ENCODE measurements around the gene CPSF4L. TPM values are rescaled to one million over a fixed set of nuclear protein-coding genes. Genes with fewer than 3 reads are reported as not detected.

CPSF4L gene
- total RNA-seq, 1 experiment from 2014 or later, result not detected

GRCh38 chr17:73231395-73231794 lies 30.3 kb downstream of the CPSF4L start:
- peaks cover 17% of the 10 kb centered on the region for H3K4me1 Mint-ChIP-seq (ENCODE audit: low read depth, unreplicated experiment)
- peaks cover 29% of the 10 kb centered on the region for H3K4me1 ChIP-seq
- intact Hi-C loops (cut with micrococcal nuclease; ENCODE audit: unreplicated experiment), result loop anchor here (5.0 kb wide), 1 partner anchor 504 kb away; no protein-coding TSS in a partner anchor
- BruUV-seq (replicated peaks), result no TSS peak
- H3K36me3 ChIP-seq (ENCODE audit: control insufficient read depth, insufficient read depth, low read length), result peaks cover 2% of the 10 kb centered on the region
- peak overlapping the region; percentile 92 for H3K4me3 Mint-ChIP-seq (ENCODE audit: unreplicated experiment)
- peak overlapping the region; percentile 98 for H3K27ac Mint-ChIP-seq (ENCODE audit: unreplicated experiment)
- H3K4me3 ChIP-seq (ENCODE audit: low read depth, low read length), result peak overlapping the region; percentile 84
- ChIA-PET CTCF (interaction anchor here (0.6 to 1.5 kb wide), 10 partner anchors 14 to 675 kb away, joined by 3 to 9 read pairs (median 4); no protein-coding TSS in a partner anchor), POLR2A (interaction anchor here (0.6 kb wide), 1 partner anchor 1612 kb away, joined by 3 read pairs; no protein-coding TSS in a partner anchor)
- H3K27me3 ChIP-seq (replicated peaks; ENCODE audit: control insufficient read depth, insufficient read depth, low read length), result no peaks in the 10 kb centered on the region
- no peaks in the 10 kb centered on the region for H3K27me3 Mint-ChIP-seq (ENCODE audit: insufficient read depth, unreplicated experiment)
- H3K9me3 ChIP-seq, result no peaks in the 10 kb centered on the region
- peaks cover 46% of the 10 kb centered on the region for H3K36me3 Mint-ChIP-seq (ENCODE audit: insufficient read depth, unreplicated experiment)
- H3K9me3 Mint-ChIP-seq (ENCODE audit: unreplicated experiment), result no peaks in the 10 kb centered on the region
- TF ChIP-seq, protein P1, sequence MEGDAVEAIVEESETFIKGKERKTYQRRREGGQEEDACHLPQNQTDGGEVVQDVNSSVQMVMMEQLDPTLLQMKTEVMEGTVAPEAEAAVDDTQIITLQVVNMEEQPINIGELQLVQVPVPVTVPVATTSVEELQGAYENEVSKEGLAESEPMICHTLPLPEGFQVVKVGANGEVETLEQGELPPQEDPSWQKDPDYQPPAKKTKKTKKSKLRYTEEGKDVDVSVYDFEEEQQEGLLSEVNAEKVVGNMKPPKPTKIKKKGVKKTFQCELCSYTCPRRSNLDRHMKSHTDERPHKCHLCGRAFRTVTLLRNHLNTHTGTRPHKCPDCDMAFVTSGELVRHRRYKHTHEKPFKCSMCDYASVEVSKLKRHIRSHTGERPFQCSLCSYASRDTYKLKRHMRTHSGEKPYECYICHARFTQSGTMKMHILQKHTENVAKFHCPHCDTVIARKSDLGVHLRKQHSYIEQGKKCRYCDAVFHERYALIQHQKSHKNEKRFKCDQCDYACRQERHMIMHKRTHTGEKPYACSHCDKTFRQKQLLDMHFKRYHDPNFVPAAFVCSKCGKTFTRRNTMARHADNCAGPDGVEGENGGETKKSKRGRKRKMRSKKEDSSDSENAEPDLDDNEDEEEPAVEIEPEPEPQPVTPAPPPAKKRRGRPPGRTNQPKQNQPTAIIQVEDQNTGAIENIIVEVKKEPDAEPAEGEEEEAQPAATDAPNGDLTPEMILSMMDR (IDR thresholded peaks at IDR 0.05; ENCODE audit: insufficient read depth in 1 of 2, low read depth in 1 of 2, low read length in 1 of 2, severe bottlenecking in 1 of 2, unreplicated experiment in 1 of 2), result no peak
- peak in 1 of 2 experiments; percentile 19 for DNase-seq

DNA sequence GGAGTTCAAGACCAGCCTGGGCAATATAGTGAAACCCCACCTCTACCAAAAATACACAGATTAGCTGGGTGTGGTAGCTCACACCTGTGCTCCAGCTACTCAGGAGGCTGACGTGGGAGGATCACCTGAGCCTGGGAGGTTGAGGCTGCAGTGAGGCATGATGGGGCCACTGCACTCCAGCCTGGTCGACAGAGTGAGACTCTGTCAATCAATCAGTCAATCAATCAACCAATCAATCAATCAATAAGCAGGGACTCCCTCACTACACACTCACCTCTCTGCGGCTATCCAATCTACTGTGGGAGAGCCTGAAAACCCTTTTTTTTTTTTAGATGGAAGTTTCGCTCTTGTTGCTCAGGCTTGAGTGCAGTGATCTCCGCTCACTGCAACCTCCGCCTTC lies 31.6 kb downstream of the CPSF4L start:
- Mint-ChIP-seq H3K27me3 (ENCODE audit: insufficient read depth, unreplicated experiment) (no peaks in the 10 kb centered on the region), H3K9me3 (ENCODE audit: unreplicated experiment) (no peaks in the 10 kb centered on the region), H3K27ac (ENCODE audit: unreplicated experiment) (peak overlapping the region; percentile 98), H3K4me1 (ENCODE audit: low read depth, unreplicated experiment) (peaks cover 22% of the 10 kb centered on the region), H3K36me3 (ENCODE audit: insufficient read depth, unreplicated experiment) (peaks cover 34% of the 10 kb centered on the region), H3K4me3 (ENCODE audit: unreplicated experiment) (peak overlapping the region; percentile 92)
- CTCF ChIA-PET, result interaction anchor here (0.7 kb wide), 1 partner anchor 532 kb away, joined by 3 read pairs; no protein-coding TSS in a partner anchor
- TF ChIP-seq, protein P1 (IDR thresholded peaks at IDR 0.05; ENCODE audit: insufficient read depth in 1 of 2, low read depth in 1 of 2, low read length in 1 of 2, severe bottlenecking in 1 of 2, unreplicated experiment in 1 of 2), result no peak
- peaks cover 34% of the 10 kb centered on the region for H3K4me1 ChIP-seq
- H3K27me3 ChIP-seq (replicated peaks; ENCODE audit: control insufficient read depth, insufficient read depth, low read length), result no peaks in the 10 kb centered on the region
- H3K36me3 ChIP-seq (ENCODE audit: control insufficient read depth, insufficient read depth, low read length), result no peaks in the 10 kb centered on the region
- intact Hi-C loops (cut with micrococcal nuclease; ENCODE audit: unreplicated experiment), result loop anchor here (5.0 kb wide), 1 partner anchor 503 kb away; no protein-coding TSS in a partner anchor
- H3K4me3 ChIP-seq (ENCODE audit: low read depth, low read length), result no peak overlapping the region
- H3K9me3 ChIP-seq, result no peaks in the 10 kb centered on the region
- no TSS peak for BruUV-seq (replicated peaks)
- POLR2A ChIA-PET, result no interaction called here
- no peak for DNase-seq

GRCh38 chr17:73228748-73229236 lies 32.9 kb downstream of the CPSF4L start:
- peaks cover 26% of the 10 kb centered on the region for H3K36me3 Mint-ChIP-seq (ENCODE audit: insufficient read depth, unreplicated experiment)
- Histone ChIP-seq H3K9me3 (no peaks in the 10 kb centered on the region), H3K4me3 (ENCODE audit: low read depth, low read length) (no peak overlapping the region), H3K27me3 (replicated peaks; ENCODE audit: control insufficient read depth, insufficient read depth, low read length) (no peaks in the 10 kb centered on the region), H3K4me1 (peaks cover 34% of the 10 kb centered on the region), H3K36me3 (ENCODE audit: control insufficient read depth, insufficient read depth, low read length) (no peaks in the 10 kb centered on the region)
- intact Hi-C loops (cut with micrococcal nuclease; ENCODE audit: unreplicated experiment), result no loop called here
- H3K4me3 Mint-ChIP-seq (ENCODE audit: unreplicated experiment), result no peak overlapping the region
- H3K27ac Mint-ChIP-seq (ENCODE audit: unreplicated experiment), result peak overlapping the region; percentile 16
- TF ChIP-seq, protein P1 (IDR thresholded peaks at IDR 0.05; ENCODE audit: insufficient read depth in 1 of 2, low read depth in 1 of 2, low read length in 1 of 2, severe bottlenecking in 1 of 2, unreplicated experiment in 1 of 2), result no peak
- no peaks in the 10 kb centered on the region for H3K9me3 Mint-ChIP-seq (ENCODE audit: unreplicated experiment)
- POLR2A ChIA-PET, result interaction anchor here (0.6 kb wide), 1 partner anchor 502 kb away, joined by 3 read pairs; no protein-coding TSS in a partner anchor
- H3K4me1 Mint-ChIP-seq (ENCODE audit: low read depth, unreplicated experiment), result peaks cover 22% of the 10 kb centered on the region
- CTCF ChIA-PET, result interaction anchor here (0.5 to 0.6 kb wide), 2 partner anchors 8 to 736 kb away, joined by 3 to 5 read pairs; no protein-coding TSS in a partner anchor
- BruUV-seq (replicated peaks), result TSS peak; percentile 4
- no peak for DNase-seq
- H3K27me3 Mint-ChIP-seq (ENCODE audit: insufficient read depth, unreplicated experiment), result no peaks in the 10 kb centered on the region

Data from Caco-2 (cell line).